Suprapubic skin (tissue), 4 donors: ENCODE results near the gene MAP4K3.

Experiments
- CTCF ChIP-seq, 2 donors: fragments of 200-600 bp in 1 of 2; fragments of 450-650 bp in 1 of 2; sonication (generic) in 1 of 2; IDR thresholded peaks; one replicate each; pipeline ENCODE4 v1.5.1; 2016 to 2019; ENCODE audit warnings: antibody characterized with exemption in 2 of 2, mild to moderate bottlenecking in 1 of 2, moderate library complexity in 1 of 2
- EP300 ChIP-seq: sonication (generic); formaldehyde crosslinking; IDR thresholded peaks from one replicate; pipeline ENCODE4 v1.6.1; 2017; ENCODE audit warnings: antibody characterized with exemption
- POLR2AphosphoS5 ChIP-seq, 3 donors: sonication (generic); formaldehyde crosslinking; IDR thresholded peaks; one replicate each; pipeline ENCODE4 v1.6.1; 2017; ENCODE audit warnings: antibody characterized with exemption in 3 of 3

- TF ChIP-seq CTCF (IDR thresholded peaks at IDR 0.05) (no peak), POLR2AphosphoS5 (IDR thresholded peaks at IDR 0.05) (no peak), EP300 (no peak)
These were observed 624 bp upstream of the MAP4K3 start for GRCh38 chr2:39437522-39438296.
